ENCODE data around the gene ADAMTSL1.

Gene ADAMTSL1

GRCh38 chr9:18549772-18550171 lies 75.8 kb downstream of the ADAMTSL1 start:
- no peak overlapping the region for H3K27ac Mint-ChIP-seq
- H3K4me1 Mint-ChIP-seq: no peaks in the 10 kb centered on the region
- H3K4me3 Mint-ChIP-seq: no peak overlapping the region
- H3K27me3 Mint-ChIP-seq: no peaks in the 10 kb centered on the region
- peaks cover 6% of the 10 kb centered on the region for H3K9me3 Mint-ChIP-seq
- ATAC-seq: no peak
- no peaks in the 10 kb centered on the region for H3K36me3 Mint-ChIP-seq

GRCh38 chr9:18550286-18550685 lies 76.3 kb downstream of the ADAMTSL1 start:
- H3K4me3 Mint-ChIP-seq: no peak overlapping the region
- no peak overlapping the region for H3K27ac Mint-ChIP-seq
- H3K27me3 Mint-ChIP-seq: no peaks in the 10 kb centered on the region
- peaks cover 6% of the 10 kb centered on the region for H3K9me3 Mint-ChIP-seq
- no peaks in the 10 kb centered on the region for H3K36me3 Mint-ChIP-seq
- no peaks in the 10 kb centered on the region for H3K4me1 Mint-ChIP-seq
- no peak for ATAC-seq

- no peak for ATAC-seq
- Mint-ChIP-seq H3K9me3 (peaks cover 14% of the 10 kb centered on the region), H3K4me3 (no peak overlapping the region), H3K27me3 (no peaks in the 10 kb centered on the region), H3K4me1 (no peaks in the 10 kb centered on the region), H3K36me3 (no peaks in the 10 kb centered on the region), H3K27ac (no peak overlapping the region)
These were observed 80.3 kb downstream of the ADAMTSL1 start for GRCh38 chr9:18554244-18554643.

GRCh38 chr9:18555105-18555883 lies 81.3 kb downstream of the ADAMTSL1 start:
- H3K9me3 Mint-ChIP-seq: peaks cover 17% of the 10 kb centered on the region
- H3K36me3 Mint-ChIP-seq: no peaks in the 10 kb centered on the region
- no peak overlapping the region for H3K27ac Mint-ChIP-seq
- H3K4me3 Mint-ChIP-seq: no peak overlapping the region
- H3K4me1 Mint-ChIP-seq: no peaks in the 10 kb centered on the region
- no peaks in the 10 kb centered on the region for H3K27me3 Mint-ChIP-seq
- ATAC-seq: no peak

GRCh38 chr9:18564018-18564880 lies 90.3 kb downstream of the ADAMTSL1 start:
- Mint-ChIP-seq H3K4me3 (no peak overlapping the region), H3K4me1 (no peaks in the 10 kb centered on the region), H3K9me3 (peaks cover 16% of the 10 kb centered on the region), H3K27me3 (no peaks in the 10 kb centered on the region), H3K36me3 (no peaks in the 10 kb centered on the region), H3K27ac (no peak overlapping the region)
- no peak for ATAC-seq

GRCh38 chr9:18566121-18566520 lies 92.2 kb downstream of the ADAMTSL1 start:
- Mint-ChIP-seq H3K4me1 (no peaks in the 10 kb centered on the region), H3K27ac (no peak overlapping the region), H3K4me3 (no peak overlapping the region), H3K27me3 (no peaks in the 10 kb centered on the region), H3K36me3 (no peaks in the 10 kb centered on the region), H3K9me3 (peaks cover 8% of the 10 kb centered on the region)
- ATAC-seq: no peak

GRCh38 chr9:18568973-18569372 lies 95.0 kb downstream of the ADAMTSL1 start:
- Mint-ChIP-seq H3K9me3 (no peaks in the 10 kb centered on the region), H3K4me3 (no peak overlapping the region), H3K36me3 (no peaks in the 10 kb centered on the region), H3K4me1 (no peaks in the 10 kb centered on the region), H3K27ac (no peak overlapping the region), H3K27me3 (no peaks in the 10 kb centered on the region)
- ATAC-seq: no peak

- no peaks in the 10 kb centered on the region for H3K9me3 Mint-ChIP-seq
- H3K36me3 Mint-ChIP-seq: no peaks in the 10 kb centered on the region
- no peaks in the 10 kb centered on the region for H3K4me1 Mint-ChIP-seq
- no peak for ATAC-seq
- no peak overlapping the region for H3K4me3 Mint-ChIP-seq
- H3K27me3 Mint-ChIP-seq: no peaks in the 10 kb centered on the region
- no peak overlapping the region for H3K27ac Mint-ChIP-seq
These were observed 96.1 kb downstream of the ADAMTSL1 start for GRCh38 chr9:18569941-18570630.

GRCh38 chr9:18573021-18573556 lies 99.1 kb downstream of the ADAMTSL1 start:
- Mint-ChIP-seq H3K4me3 (no peak overlapping the region), H3K27me3 (no peaks in the 10 kb centered on the region), H3K9me3 (no peaks in the 10 kb centered on the region), H3K27ac (no peak overlapping the region), H3K4me1 (no peaks in the 10 kb centered on the region), H3K36me3 (no peaks in the 10 kb centered on the region)
- ATAC-seq: no peak

GRCh38 chr9:18575686-18576085 lies 101.7 kb downstream of the ADAMTSL1 start:
- Mint-ChIP-seq H3K36me3 (no peaks in the 10 kb centered on the region), H3K4me3 (no peak overlapping the region), H3K9me3 (no peaks in the 10 kb centered on the region), H3K27ac (no peak overlapping the region), H3K4me1 (no peaks in the 10 kb centered on the region), H3K27me3 (no peaks in the 10 kb centered on the region)
- ATAC-seq: no peak

- H3K27ac Mint-ChIP-seq: no peak overlapping the region
- ATAC-seq: no peak
These were observed 105.6 kb downstream of the ADAMTSL1 start for GRCh38 chr9:18579536-18579935.

GRCh38 chr9:18580151-18580550 lies 106.2 kb downstream of the ADAMTSL1 start:
- no peaks in the 10 kb centered on the region for H3K4me1 Mint-ChIP-seq
- H3K27me3 Mint-ChIP-seq: no peaks in the 10 kb centered on the region
- H3K36me3 Mint-ChIP-seq: no peaks in the 10 kb centered on the region
- no peak overlapping the region for H3K27ac Mint-ChIP-seq
- no peak overlapping the region for H3K4me3 Mint-ChIP-seq
- H3K9me3 Mint-ChIP-seq: peaks cover 2% of the 10 kb centered on the region
- ATAC-seq: no peak

More at GRCh38 chr9:18579536-18579935, 105.6 kb downstream of the ADAMTSL1 start:
- no peaks in the 10 kb centered on the region for H3K27me3 Mint-ChIP-seq
- H3K36me3 Mint-ChIP-seq: no peaks in the 10 kb centered on the region
- peaks cover 2% of the 10 kb centered on the region for H3K9me3 Mint-ChIP-seq
- no peaks in the 10 kb centered on the region for H3K4me1 Mint-ChIP-seq
- H3K4me3 Mint-ChIP-seq: no peak overlapping the region

- H3K4me3 Mint-ChIP-seq: no peak overlapping the region
- peaks cover 8% of the 10 kb centered on the region for H3K9me3 Mint-ChIP-seq
- H3K27me3 Mint-ChIP-seq: no peaks in the 10 kb centered on the region
- no peak overlapping the region for H3K27ac Mint-ChIP-seq
- no peaks in the 10 kb centered on the region for H3K36me3 Mint-ChIP-seq
- no peaks in the 10 kb centered on the region for H3K4me1 Mint-ChIP-seq
- no peak for ATAC-seq
These were observed 112.0 kb downstream of the ADAMTSL1 start for GRCh38 chr9:18585996-18586395.

GRCh38 chr9:18588002-18588401 lies 114.0 kb downstream of the ADAMTSL1 start:
- H3K36me3 Mint-ChIP-seq: no peaks in the 10 kb centered on the region
- no peaks in the 10 kb centered on the region for H3K27me3 Mint-ChIP-seq
- H3K27ac Mint-ChIP-seq: no peak overlapping the region
- H3K9me3 Mint-ChIP-seq: peaks cover 16% of the 10 kb centered on the region
- no peak for ATAC-seq
- H3K4me1 Mint-ChIP-seq: no peaks in the 10 kb centered on the region
- H3K4me3 Mint-ChIP-seq: no peak overlapping the region

- Mint-ChIP-seq H3K9me3 (peaks cover 28% of the 10 kb centered on the region), H3K27me3 (no peaks in the 10 kb centered on the region), H3K27ac (no peak overlapping the region), H3K4me1 (no peaks in the 10 kb centered on the region), H3K4me3 (no peak overlapping the region), H3K36me3 (no peaks in the 10 kb centered on the region)
- ATAC-seq: no peak
These were observed 117.3 kb downstream of the ADAMTSL1 start for GRCh38 chr9:18591261-18591660.
